Cerebellar nuclear complex (tissue), 1 donor: ENCODE measurements around the gene KSR2.
A peak's percentile ranks its signal among the peaks of the same experiment; 100 is the strongest.

Experiments used
- DNase-seq, 2 experiments: peaks; one replicate each; lab custom pipeline; 2025; lab: John Stamatoyannopoulos, UW

Gene KSR2

DNA sequence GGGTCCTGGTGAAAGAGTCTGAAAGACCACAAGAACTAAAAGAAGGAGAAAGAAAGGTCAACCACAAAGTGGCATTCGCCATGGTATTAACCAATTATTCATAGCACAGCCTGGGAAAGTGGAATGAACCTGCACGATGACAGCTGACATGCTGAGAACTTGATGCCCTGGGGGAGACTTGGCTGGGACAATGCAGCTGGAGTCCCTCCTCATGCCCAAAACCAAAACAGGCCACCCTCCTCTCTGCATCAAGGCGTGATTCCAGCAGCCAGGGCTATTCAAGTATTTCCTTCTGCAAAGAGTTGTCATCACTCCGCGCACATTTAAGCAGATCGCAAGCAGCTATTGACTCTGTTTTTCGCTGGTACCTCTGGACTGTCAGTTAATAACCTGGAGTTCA is 440.3 kb downstream of the KSR2 start:
- no peak for DNase-seq

DNA sequence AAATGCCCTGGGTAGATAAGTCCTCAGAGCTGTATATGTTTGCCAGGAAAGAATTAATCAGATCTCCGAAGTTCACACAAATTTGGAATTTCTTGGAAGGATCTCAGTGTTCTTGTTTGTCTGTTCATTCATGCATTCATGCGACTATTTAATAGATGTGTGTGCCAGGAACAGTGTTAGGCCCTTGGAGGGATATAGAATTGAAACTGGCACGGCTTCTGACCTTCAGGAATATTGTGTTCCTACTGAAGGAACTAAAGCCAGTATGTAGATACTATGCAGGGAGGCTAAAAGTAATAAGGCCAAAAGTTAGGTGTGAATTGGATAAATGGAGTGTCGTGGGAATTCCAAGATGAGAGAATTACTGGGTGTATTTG is 441.3 kb downstream of the KSR2 start:
- no peak for DNase-seq

DNA sequence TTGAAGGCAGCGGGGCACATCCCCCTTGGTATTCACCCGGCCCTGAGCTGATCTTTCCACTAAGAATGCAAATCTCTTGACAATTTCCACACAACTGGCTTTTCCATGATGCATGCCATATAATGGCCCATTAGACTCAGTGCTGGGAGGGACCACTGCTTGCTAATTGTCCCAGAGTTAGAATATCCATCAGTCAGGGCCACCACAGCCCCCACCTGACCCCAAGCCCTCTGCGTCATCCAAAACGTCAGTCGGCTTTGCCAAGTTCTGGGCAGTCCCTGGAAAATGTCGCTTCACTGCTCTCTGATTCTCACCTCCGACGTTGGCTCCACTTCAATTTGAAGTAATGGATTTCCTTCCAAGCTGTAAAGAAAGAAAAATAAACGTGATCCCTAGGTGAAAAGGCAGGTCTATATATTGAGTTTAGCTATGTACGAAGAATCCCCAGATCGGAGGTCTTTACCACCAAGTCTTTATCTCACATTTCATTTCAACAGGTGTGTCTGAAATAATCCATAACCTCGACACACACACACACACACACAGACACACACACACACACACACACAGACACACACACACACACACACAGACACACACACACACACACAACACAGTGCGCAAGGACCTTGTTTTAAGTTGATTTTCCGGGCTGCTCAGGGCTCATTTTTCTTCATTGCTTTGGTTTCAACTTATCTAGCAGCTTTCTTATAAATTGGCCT is 441.9 kb downstream of the KSR2 start:
- no peak for DNase-seq

DNA sequence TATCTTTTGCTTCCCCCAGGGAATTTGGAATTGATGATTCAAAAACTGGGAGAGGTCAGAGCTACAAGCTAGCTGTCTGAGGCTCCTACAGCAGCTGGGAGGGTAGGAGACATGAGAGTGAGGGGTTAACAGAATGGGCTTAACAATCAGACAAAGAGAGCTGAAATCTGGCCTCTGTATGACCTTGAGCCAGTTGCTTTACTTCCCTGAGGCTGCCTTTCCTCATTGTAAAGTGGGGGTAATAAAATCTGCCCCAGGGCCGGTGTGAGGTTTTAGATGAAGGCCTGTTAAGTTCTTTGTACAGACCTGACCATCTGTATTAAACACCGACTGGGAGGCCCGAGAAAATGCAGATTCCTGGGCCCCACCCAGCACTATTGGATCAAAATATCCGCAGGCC is 443.0 kb downstream of the KSR2 start:
- DNase-seq = no peak

DNA sequence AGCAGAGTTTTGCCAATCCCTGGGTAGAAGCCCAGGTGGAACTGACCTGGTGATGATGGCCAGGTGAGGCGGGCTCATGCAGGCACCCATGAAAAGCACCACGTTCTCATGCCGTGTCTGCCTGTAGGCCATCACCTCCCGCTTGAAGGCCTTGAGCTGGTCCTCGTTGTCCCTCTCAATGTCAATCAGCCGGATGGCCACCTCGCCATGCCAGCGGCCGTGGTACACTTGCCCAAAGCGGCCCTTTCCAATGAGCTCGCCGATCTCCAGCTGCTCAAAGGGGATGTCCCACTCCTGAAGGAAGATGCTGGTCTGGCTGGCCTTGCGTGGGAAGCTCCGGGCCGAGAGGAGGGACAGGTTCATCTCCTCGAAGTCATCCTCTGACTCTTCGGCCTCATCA is 444.0 kb downstream of the KSR2 start:
- DNase-seq = no peak

DNA sequence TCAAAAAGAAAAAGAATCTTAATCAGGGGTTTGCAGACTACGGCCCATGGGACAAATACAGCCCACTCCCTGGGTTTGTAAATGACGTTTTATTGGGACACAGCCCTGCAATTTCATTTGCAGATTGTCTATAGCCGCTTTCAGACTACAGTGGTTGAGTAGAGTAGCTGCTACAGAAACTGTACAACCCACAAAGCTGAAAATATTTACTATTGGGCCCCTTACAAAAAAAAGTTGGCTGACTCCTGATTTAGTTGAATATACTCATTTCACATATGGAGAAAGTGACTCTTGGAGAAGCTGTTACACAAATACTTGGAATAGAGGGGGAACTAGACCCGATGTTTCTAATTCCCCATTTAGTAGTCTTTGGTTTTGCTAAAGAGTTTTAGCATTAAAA is 444.8 kb downstream of the KSR2 start:
- no peak for DNase-seq

DNA sequence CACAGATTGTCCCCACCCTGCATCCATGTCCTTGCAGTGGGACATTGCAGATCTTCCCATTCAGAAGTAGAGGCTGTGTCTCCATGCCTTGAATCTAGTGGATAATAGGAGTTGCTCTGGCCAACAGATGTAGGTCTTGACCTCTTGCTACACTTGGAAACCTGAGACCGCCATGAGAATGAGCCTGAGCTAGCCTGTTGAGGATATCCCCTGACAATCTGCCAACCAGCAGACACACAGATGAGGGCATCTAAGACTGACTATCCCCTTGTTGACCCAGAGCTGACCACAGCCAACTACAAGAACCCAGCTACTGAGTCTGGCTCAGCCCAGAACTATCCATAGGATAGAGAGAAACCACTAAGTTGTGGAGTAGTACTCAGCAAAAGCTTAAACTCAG is 446.2 kb downstream of the KSR2 start:
- DNase-seq = no peak

DNA sequence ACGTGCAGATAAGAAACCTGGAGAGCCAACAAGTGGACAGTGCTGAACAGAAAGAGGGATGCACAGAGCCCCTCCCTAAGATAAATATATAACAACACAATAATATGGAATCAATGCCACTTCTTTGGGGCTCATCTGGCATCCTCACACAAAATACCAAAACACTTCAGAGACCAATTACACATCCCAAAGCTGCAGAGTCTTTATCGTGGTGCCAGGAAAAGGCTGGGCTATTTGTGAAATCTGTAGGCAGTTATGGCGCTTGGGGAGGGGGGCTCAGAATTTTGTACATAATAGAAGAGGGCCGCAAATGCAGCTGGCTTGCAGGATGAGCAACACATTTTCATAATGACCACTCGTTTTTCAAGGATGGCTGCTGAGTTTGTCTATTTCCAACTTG is 446.9 kb downstream of the KSR2 start:
- DNase-seq = no peak

DNA sequence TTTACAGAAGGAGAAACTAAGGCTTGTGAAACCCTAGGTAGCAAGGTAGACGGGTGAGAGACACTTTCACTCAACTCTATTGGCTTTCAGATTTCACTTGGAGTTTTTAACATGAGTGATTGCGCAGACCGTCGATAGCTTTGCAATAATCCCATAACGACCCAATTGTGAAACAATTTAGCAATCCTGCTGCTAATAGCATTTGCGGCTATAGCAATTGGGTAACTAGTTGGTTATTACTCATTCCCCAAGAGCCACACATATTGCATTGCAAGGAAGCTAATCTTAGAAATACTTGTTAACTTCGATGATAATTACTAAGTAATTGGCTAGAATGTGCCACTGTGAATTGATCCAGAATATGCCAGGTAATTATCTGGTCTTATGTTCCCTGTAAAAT is 447.4 kb downstream of the KSR2 start:
- no peak for DNase-seq

DNA sequence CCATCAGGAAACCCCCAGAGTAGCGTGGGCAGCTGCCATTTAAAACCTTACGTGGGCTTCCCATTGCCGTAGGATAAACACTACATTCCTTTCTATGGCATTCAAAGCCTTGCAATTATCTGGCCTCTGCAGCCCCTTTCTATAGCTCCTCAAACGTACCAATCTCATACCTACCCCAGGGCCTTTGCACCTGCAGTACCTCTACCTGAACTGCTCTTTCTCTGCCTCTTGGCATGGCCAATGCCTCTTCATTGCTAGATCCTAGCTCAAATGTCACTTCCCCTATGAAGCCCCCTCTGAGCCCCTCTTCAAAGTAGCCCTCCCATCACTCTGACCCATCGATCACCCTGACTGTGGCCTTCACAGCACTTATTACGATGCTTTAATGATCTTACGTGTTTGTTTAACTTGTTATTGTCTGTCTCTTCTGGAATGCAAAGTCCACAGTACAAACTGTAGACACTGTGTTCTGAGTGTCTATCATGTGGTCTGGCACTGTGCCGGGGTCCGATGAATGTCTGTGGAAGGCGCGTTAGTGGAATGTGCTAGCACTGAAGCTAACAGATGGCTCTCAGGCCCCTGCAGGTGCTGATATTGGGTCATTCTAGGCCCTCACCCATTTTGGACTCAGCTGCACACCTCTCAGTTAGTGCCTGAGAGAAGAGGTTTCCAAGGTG is 450.1 kb downstream of the KSR2 start:
- peak; percentile 55 to 88 for DNase-seq

DNA sequence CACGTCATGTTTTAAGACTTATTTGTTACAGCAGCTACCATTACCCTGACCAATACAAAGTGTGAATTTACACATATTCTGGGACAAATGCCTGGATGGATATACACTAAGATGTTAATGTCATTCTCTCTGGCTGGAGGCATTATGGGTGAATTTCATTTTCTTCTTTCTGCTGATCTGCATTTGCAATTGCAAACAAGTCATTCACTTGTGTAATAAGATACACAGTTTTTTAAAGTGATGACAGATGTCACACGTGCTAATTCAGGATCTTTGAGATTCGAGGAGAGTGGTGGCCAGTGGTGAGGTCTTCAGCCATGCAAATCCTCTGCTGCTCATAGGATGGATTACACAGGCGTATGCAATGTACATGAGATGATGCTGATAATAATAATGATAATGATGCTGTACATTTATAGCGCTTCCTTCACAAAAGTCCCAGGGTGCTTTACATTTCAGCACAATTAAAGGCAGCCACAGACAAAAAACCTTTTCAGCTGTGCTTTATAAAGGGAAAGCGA is 451.5 kb downstream of the KSR2 start:
- no peak for DNase-seq

DNA sequence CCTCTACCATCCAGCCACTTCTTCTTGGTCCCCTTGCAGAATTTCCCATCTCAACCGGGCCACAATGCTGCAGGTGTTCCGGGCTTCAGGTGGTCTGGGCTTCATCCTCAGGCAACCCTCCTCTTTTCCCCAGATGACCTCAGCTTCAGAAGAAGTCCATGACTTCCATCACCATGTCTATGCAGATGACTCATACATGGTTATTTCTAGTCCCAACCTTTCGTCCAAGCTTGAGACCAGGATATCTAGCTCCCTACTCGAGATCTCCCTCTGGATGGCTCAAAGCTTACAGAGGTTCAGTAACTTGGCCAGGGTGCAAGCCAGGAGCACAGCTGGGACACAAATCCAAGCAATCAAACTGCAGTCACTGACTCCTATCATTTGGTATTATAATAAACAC is 452.8 kb downstream of the KSR2 start:
- no peak for DNase-seq

DNA sequence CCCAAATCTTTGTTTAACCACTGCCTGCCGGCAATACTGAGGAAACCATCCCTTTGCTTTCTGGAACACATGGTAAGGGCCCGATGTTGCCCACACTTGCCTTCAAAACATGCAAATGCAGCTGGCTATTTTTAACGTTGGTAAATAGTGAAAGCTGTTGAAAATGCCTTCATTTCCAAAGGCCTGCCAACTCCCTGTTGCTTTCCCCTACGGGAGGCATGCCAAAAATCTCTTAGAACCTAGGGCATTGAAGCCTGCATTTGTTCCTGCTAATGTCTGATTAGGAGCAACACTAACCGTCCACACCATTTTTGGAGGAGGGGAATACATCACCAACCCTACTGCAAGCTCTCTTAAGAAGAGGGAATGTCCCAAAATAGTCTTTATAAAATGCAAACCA is 454.8 kb downstream of the KSR2 start:
- peak; percentile 42 to 90 for DNase-seq

DNA sequence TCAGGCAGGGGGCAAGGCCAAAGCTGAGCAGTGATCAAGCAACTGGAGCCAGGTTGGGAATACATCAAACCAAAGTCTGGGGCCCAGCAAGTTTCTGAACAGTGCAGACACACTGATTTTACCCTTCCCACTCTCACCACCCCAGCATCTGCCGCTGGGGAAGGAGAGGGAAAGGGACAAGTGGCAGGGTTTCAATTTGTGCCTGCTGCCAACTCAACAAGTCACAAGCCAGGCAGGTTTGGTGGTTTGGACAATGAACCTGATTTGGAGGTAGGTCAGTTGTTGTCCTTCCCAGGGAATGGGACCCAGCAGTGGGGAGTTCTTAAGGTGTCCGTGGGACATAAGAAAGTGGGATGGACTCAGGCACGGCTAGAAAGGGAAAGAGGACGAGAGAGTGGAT is 455.4 kb downstream of the KSR2 start:
- DNase-seq = peak in 1 of 2 experiments; percentile 47

DNA sequence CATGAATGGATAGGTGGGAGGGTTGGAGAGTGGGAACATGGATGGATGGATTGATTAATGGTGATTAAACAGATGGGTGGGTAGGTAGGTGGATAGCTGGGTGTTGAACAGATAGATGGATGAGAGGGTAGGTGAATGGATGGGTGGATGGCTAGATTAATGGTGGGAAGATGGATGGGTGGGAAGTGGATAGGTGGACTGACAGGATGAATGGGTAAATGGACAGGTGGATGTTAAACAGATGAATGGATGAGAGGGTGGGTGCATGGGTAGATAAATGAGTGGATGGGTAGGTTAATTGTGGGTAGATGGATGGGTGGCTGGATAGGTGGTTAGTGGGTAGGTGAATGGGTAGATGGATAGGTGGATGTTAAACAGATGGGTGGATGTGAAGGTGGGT is 460.3 kb downstream of the KSR2 start:
- no peak for DNase-seq

DNA sequence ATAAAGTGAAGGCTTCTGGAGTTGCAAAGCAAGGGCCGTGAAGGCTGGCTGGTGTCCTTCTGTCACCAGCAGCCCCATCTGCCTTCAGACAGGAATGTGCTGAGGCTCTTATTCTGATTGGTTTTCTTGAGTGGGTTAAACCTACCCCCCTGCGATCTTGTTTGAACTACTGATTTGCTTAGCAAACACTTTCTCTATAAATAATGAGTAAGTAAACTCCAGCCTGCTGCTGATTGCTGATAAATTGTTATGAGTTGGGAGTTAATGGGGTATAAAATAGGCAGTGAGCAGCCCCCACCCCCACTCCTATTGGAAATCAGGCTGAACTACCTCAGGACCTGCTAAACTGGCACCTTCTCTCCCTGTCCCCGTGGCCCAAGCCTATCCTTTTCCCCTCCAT is 461.2 kb downstream of the KSR2 start:
- no peak for DNase-seq

DNA sequence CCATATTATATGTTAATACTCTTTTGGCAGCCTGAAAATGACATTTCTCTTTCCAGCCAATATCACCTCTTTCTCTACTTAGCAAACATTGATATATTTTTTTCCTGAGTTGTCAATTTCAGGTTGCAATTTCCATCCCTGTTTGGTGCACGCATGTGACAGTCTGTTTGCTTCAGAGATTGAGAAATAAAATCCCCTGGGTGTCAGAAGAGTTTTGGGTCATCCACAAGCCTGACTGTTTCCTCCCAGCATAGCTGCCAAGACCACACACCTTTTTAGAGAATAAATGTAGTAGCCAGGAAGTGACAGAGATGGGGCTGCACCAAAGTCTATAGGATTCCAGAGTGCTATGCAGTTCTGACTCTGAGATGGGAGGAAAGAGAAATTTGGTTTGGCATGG is 462.5 kb downstream of the KSR2 start:
- no peak for DNase-seq

DNA sequence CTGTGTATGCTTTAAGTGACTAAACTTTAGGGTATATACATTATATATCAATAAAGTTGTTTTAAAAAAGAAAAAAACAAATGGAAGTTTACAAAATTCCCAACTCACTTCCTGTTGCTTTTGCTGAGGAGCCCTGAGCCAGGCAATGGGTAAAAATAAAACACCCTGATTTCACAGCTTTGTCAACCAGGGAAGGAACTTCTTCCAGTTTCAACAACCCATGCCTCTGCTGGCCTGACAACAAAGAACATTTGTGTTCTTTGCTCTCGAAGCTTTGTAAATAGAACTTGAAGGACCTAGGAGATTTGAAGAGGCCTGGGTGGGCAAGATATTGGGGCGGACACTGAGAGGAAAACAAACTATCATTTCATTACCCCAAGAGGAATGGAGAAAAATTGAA is 466.2 kb downstream of the KSR2 start:
- DNase-seq = no peak

DNA sequence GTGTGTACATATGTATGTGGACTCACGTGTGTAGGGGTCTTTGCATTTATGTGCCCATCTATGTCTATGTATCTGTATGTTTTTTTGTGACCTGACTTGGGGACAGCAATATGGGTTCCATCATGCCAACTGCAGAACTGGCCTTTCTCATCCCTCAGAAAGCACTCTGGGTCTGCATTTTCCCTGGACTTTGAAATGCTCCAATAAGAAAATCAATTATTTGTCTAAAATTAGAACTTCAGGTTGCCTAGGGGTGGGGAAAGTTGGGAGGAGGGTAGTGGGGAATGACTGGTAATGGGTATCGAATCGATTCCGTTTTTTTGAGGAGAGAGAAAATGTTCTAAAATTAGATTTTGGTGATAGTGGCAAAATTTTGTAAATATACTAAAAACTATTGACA is 466.6 kb downstream of the KSR2 start:
- DNase-seq = no peak

DNA sequence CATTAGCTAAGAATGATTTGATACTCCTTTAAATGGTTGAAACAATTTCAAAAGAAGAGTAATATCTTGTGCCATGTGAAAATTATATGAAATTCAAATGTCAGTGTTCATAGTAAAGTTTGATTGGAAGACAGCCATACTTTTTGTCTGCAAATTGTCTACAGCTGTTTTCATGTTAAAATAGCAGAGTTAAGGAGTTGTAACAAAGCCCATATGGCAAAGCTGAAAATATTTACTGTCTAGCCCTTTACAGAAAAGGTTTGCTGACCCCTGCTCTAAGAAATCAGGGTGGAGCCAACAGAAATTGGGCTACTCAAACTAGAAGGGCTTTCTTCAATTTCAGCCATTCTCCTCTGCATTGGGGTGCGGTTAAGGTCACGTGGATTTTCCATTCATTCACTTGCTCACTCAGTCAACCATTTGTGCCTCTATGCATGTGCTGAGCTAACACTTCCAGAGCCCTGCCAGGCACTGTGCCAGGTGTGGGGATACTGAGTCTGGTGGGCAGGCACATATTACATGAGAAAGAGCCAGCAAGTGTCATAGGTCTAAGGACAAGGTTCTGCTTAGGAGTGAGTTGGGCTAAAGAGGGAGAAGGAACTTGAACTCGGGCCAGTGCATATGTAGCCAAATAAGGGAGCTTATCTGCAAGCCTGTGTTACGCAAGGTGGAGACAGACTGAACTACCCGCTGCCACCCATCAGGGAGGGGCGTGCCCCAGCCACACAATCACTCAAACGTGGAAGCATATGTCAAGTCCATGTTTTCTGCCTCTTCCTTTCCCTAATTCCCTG is 467.5 kb downstream of the KSR2 start:
- DNase-seq = no peak

DNA sequence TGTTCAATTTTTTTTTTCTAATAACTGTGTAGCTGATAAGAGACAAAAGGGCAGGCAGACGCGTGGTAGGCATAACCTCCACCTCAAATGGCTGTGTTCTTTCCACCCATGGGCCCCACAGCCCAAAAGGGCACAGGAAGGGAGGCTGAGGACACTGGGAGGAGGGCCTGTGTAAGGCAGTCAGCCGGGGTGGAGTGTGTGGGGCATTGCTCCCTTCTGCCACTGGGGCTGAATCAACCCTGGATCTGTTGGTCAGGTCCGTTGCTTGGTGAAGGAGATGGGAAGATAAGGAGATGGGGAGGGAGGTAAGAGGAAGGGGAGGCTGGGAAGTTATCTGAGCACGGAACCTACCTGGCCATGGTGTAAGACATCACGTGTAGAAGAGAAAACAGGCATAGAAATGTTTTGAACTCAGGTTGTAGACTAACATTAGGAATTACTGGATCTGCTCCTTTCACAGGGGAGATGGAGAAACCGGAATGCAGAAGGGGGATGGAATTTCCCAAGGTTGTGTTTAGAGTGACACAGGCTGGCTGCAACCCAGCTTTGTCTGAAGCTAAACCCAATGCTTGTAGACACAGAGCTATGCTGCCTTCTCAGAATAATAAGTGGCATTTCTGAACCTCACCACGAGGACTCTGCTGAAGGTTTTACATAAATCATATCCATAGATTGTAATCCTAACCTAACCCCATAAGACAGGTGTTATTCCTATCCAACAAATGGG is 468.9 kb downstream of the KSR2 start:
- DNase-seq = no peak

DNA sequence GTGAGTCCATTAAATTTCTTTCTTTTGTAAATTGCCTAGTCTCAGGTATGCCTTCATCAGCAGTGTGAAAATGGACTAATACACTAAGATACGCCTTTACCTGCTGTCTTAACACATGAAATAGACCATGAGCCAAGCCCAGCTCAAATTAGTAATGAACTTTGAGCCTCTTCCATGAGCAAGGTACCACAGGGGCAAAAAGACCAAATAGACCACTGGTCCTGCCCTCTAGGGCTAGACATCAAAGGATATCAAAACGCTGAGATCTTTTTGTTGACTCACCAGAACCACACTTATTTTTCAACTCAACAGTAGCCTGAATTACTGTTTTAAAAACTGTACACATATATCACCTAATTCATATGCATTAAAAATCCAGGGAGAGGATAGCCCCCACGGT is 469.9 kb downstream of the KSR2 start:
- no peak for DNase-seq
